Caco-2 (cell line): ENCODE measurements around the gene BRSK1. TPM values are rescaled to one million over a fixed set of nuclear protein-coding genes. Genes with fewer than 3 reads are reported as not detected.

Source experiments
- BruUV-seq: library from RNA; stranded (reverse); fragments of 400-500 nt; replicated peaks from 2 replicates; lab custom pipeline; 2021; lab: Mats Ljungman, UMichigan
- CTCF ChIA-PET: fragments of 300-600 bp; sonication (Branson Sonifier 250); formaldehyde crosslinking; loops from one replicate; lab custom pipeline; 2022; ENCODE audit warnings: antibody characterized with exemption; lab: Charles Lee
- POLR2A ChIA-PET: fragments of 300-600 bp; sonication (Branson Sonifier 250); formaldehyde crosslinking; loops from one replicate; lab custom pipeline; 2022; ENCODE audit warnings: antibody characterized with exemption; lab: Charles Lee
- DNase-seq, 2 experiments: peaks; one replicate each; pipeline versions ENCODE4 v3.0.0 to v3.0.0-alpha.2; 2020 to 2022
- H3K27me3 ChIP-seq: replicated peaks from 2 replicates; pipeline ENCODE4 v1.6.0; 2011; ENCODE audit warnings: low read length; ENCODE audit not compliant: control insufficient read depth, insufficient read depth
- H3K36me3 ChIP-seq: 2 replicates; pipeline ENCODE4 v1.5.1; 2011; ENCODE audit warnings: low read length; ENCODE audit not compliant: control insufficient read depth, insufficient read depth
- H3K4me1 ChIP-seq: fragments of 250-450 bp; sonication (Bioruptor Pico); 2 replicates; pipeline ENCODE4 v1.5.1; 2020; ENCODE audit warnings: mild to moderate bottlenecking
- H3K4me3 ChIP-seq: 2 replicates; pipeline ENCODE4 v1.5.1; 2011; ENCODE audit warnings: low read depth, mild to moderate bottlenecking, control low read depth, low read length
- H3K9me3 ChIP-seq: fragments of 250-450 bp; sonication (Bioruptor Pico); 2 replicates; pipeline ENCODE4 v1.5.1; 2020; ENCODE audit warnings: mild to moderate bottlenecking, moderate library complexity
- H3K27ac Mint-ChIP-seq: one replicate; pipeline ENCODE4 v1.8.0; 2022; ENCODE audit warnings: mixed read lengths; ENCODE audit not compliant: unreplicated experiment
- H3K27me3 Mint-ChIP-seq: one replicate; pipeline ENCODE4 v1.8.0; 2022; ENCODE audit warnings: mixed read lengths; ENCODE audit not compliant: insufficient read depth, unreplicated experiment
- H3K36me3 Mint-ChIP-seq: one replicate; pipeline ENCODE4 v1.8.0; 2022; ENCODE audit warnings: mild to moderate bottlenecking, mixed read lengths; ENCODE audit not compliant: insufficient read depth, unreplicated experiment
- H3K4me1 Mint-ChIP-seq: one replicate; pipeline ENCODE4 v1.8.0; 2022; ENCODE audit warnings: low read depth, mixed read lengths; ENCODE audit not compliant: unreplicated experiment
- H3K4me3 Mint-ChIP-seq: one replicate; pipeline ENCODE4 v1.8.0; 2022; ENCODE audit warnings: mild to moderate bottlenecking, moderate library complexity, mixed read lengths; ENCODE audit not compliant: unreplicated experiment
- H3K9me3 Mint-ChIP-seq: one replicate; pipeline ENCODE4 v1.8.0; 2022; ENCODE audit warnings: mixed read lengths; ENCODE audit not compliant: unreplicated experiment
- intact Hi-C: fragments of 100-400 bp; cut with micrococcal nuclease; formaldehyde crosslinking; loops from one replicate; pipeline ENCODE4 v1.10.0; 2022; ENCODE audit not compliant: unreplicated experiment
- total RNA-seq: library from RNA; stranded (reverse); gene quantifications from 2 replicates; pipeline ENCODE4 v1.2.3, GENCODE V29; 2022
- TF ChIP-seq, protein P1 (sequence below), 2 experiments: fragments of 200-600 bp in 1 of 2; IDR thresholded peaks; 1 replicate in 1 of 2; 2 replicates in 1 of 2; pipeline versions ENCODE4 v1.5.1 to v1.8.0; 2011 to 2022; ENCODE audit warnings: antibody characterized with exemption in 1 of 2, control low read depth in 1 of 2, inconsistent platforms in 1 of 2, low read depth in 1 of 2, low read length in 1 of 2, mild to moderate bottlenecking in 1 of 2, moderate library complexity in 1 of 2; ENCODE audit not compliant: insufficient read depth in 1 of 2, severe bottlenecking in 1 of 2, unreplicated experiment in 1 of 2

BRSK1 gene
- total RNA-seq, 1 experiment from 2014 or later = 28.6 TPM

DNA sequence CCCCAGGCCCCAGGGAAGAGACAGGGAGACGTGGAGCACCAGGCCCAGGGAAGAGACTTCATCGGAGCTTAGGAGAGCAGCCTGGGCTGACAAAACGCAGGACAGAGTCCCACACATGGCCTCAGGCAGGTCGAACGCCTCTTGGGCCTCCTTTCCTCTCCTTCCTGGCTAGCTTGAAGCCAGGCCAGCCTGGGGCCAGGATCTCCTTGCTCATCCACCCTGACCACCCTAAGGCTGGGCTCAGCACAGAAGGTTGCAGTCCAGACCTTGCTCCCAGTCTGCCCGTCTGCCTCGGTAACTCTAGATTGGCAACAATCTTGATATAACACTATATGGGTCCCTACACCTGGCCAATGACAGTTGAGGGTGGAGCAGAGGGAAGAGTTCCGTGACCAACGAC is 35.1 kb upstream of the BRSK1 start:
- TF ChIP-seq, protein P1, sequence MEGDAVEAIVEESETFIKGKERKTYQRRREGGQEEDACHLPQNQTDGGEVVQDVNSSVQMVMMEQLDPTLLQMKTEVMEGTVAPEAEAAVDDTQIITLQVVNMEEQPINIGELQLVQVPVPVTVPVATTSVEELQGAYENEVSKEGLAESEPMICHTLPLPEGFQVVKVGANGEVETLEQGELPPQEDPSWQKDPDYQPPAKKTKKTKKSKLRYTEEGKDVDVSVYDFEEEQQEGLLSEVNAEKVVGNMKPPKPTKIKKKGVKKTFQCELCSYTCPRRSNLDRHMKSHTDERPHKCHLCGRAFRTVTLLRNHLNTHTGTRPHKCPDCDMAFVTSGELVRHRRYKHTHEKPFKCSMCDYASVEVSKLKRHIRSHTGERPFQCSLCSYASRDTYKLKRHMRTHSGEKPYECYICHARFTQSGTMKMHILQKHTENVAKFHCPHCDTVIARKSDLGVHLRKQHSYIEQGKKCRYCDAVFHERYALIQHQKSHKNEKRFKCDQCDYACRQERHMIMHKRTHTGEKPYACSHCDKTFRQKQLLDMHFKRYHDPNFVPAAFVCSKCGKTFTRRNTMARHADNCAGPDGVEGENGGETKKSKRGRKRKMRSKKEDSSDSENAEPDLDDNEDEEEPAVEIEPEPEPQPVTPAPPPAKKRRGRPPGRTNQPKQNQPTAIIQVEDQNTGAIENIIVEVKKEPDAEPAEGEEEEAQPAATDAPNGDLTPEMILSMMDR (IDR thresholded peaks at IDR 0.05; ENCODE audit: insufficient read depth in 1 of 2, low read depth in 1 of 2, low read length in 1 of 2, severe bottlenecking in 1 of 2, unreplicated experiment in 1 of 2) = no peak
- H3K4me1 Mint-ChIP-seq = peaks cover 5% of the 10 kb centered on the region
- no TSS peak for BruUV-seq
- intact Hi-C loops = no loop called here
- H3K9me3 ChIP-seq = no peaks in the 10 kb centered on the region
- H3K4me3 Mint-ChIP-seq = no peak overlapping the region
- ChIA-PET POLR2A (no interaction called here), CTCF (no interaction called here)
- H3K27me3 ChIP-seq = no peaks in the 10 kb centered on the region
- no peak overlapping the region for H3K27ac Mint-ChIP-seq
- H3K27me3 Mint-ChIP-seq = no peaks in the 10 kb centered on the region
- H3K4me3 ChIP-seq = no peak overlapping the region
- DNase-seq = no peak
- H3K4me1 ChIP-seq = no peaks in the 10 kb centered on the region
- peaks cover 34% of the 10 kb centered on the region for H3K36me3 Mint-ChIP-seq
- peaks cover 5% of the 10 kb centered on the region for H3K36me3 ChIP-seq
- no peaks in the 10 kb centered on the region for H3K9me3 Mint-ChIP-seq

DNA sequence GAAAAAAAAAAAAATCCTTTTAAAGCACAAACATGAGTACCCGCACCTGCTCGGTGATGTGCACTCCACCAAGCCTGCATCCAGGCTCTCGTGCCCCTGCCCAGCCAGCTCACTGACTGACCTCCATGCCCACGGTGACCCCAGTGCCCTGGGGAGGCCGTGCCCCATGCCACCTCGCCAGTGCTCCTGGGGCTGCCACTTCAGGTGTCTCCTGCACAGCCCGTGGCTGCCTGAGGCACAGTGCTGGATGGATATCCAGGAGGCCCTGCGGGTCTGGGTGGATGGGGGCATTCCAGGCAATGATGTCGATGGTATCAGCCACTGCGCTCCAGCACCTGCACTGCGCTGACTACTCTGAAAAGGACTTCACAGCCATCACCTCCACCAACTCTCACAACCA is 34.0 kb upstream of the BRSK1 start:
- Histone ChIP-seq H3K4me3 (no peak overlapping the region), H3K9me3 (no peaks in the 10 kb centered on the region), H3K4me1 (no peaks in the 10 kb centered on the region), H3K36me3 (peaks cover 5% of the 10 kb centered on the region), H3K27me3 (no peaks in the 10 kb centered on the region)
- POLR2A ChIA-PET = no interaction called here
- no peaks in the 10 kb centered on the region for H3K27me3 Mint-ChIP-seq
- TF ChIP-seq, protein P1 (IDR thresholded peaks at IDR 0.05; ENCODE audit: insufficient read depth in 1 of 2, low read depth in 1 of 2, low read length in 1 of 2, severe bottlenecking in 1 of 2, unreplicated experiment in 1 of 2) = no peak
- CTCF ChIA-PET = no interaction called here
- H3K4me3 Mint-ChIP-seq = no peak overlapping the region
- no peaks in the 10 kb centered on the region for H3K9me3 Mint-ChIP-seq
- intact Hi-C loops = no loop called here
- H3K27ac Mint-ChIP-seq = no peak overlapping the region
- BruUV-seq = no TSS peak
- peaks cover 5% of the 10 kb centered on the region for H3K4me1 Mint-ChIP-seq
- no peak for DNase-seq
- H3K36me3 Mint-ChIP-seq = peaks cover 25% of the 10 kb centered on the region

DNA sequence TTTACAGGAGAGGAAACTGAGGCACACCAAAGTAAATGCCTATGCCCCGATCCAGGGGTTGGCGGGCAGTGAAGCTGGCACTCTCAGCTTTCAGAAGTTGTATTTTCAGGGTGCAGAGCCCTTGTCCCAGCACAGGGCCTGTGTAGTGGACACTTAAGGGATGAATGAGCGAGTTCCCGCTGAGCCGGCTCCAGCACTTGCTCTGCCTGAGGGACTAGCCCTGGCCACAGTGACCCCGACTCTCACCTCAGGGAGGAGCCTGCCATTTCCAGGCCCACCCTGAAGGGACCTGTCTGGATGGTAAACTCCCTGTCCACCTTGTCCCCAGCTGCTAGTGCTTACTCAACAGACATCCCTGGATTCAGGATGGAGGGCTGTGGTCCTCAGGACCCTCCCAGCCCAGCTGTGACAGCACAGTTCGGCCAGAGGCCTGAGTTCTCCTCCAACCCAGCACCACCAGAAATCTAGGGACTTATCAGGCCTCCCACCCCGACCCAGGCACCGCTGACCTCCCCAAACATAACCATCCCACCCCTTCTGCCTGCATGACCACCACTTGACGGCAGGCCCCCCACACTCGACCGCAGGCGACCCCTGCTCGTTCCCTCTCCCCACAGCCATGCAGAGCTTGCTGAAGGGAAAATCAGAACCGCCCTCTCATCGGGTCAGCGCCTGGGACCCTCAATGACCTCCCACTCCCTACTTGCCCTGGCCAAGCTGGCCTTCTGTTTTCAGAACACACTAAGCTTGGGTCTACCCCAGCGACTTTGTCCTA is 33.3 kb upstream of the BRSK1 start:
- no peak overlapping the region for H3K4me3 Mint-ChIP-seq
- BruUV-seq = no TSS peak
- Histone ChIP-seq H3K9me3 (no peaks in the 10 kb centered on the region), H3K4me3 (no peak overlapping the region), H3K36me3 (peaks cover 4% of the 10 kb centered on the region), H3K4me1 (no peaks in the 10 kb centered on the region), H3K27me3 (no peaks in the 10 kb centered on the region)
- ChIA-PET POLR2A (no interaction called here), CTCF (interaction anchor here (0.6 kb wide), 1 partner anchor 143 kb away, joined by 6 read pairs; no protein-coding TSS in a partner anchor)
- H3K27ac Mint-ChIP-seq = no peak overlapping the region
- peaks cover 5% of the 10 kb centered on the region for H3K4me1 Mint-ChIP-seq
- H3K27me3 Mint-ChIP-seq = no peaks in the 10 kb centered on the region
- no peaks in the 10 kb centered on the region for H3K9me3 Mint-ChIP-seq
- peaks cover 19% of the 10 kb centered on the region for H3K36me3 Mint-ChIP-seq
- intact Hi-C loops = no loop called here
- no peak for DNase-seq
- TF ChIP-seq, protein P1 (IDR thresholded peaks at IDR 0.05; ENCODE audit: insufficient read depth in 1 of 2, low read depth in 1 of 2, low read length in 1 of 2, severe bottlenecking in 1 of 2, unreplicated experiment in 1 of 2) = no peak
